ENCODE measurements around the gene CD200.

CD200 gene

GRCh38 chr3:112411425-112411824, 78.5 kb downstream of the CD200 start:
- DNase-seq (ENCODE audit: low spot score): no peak
